Spinal cord (tissue), 10 donors: ENCODE data around the gene SUCLG1. TPM values are rescaled to one million over a fixed set of nuclear protein-coding genes. Genes with fewer than 3 reads are reported as not detected.
A peak's percentile ranks its signal among the peaks of the same experiment; 100 is the strongest.

Source experiments
- DNase-seq, 6 donors: peaks; one replicate each; pipeline versions ENCODE4 v3.0.0 to v3.0.0-alpha.2; 2013 to 2015; ENCODE audit warnings: low spot score in 6 of 6, low read depth in 4 of 6
- H3K27ac ChIP-seq: one replicate; pipeline ENCODE4 v1.5.1; 2013; ENCODE audit warnings: low read depth, low read length, control low read depth
- H3K27me3 ChIP-seq: one replicate; pipeline ENCODE4 v1.6.1; 2013; ENCODE audit warnings: low read length; ENCODE audit not compliant: control insufficient read depth, insufficient read depth
- H3K36me3 ChIP-seq: one replicate; pipeline ENCODE4 v1.6.1; 2013; ENCODE audit warnings: low read length; ENCODE audit not compliant: control insufficient read depth, insufficient read depth
- H3K4me1 ChIP-seq: one replicate; pipeline ENCODE4 v1.6.1; 2013; ENCODE audit warnings: low read length; ENCODE audit not compliant: control insufficient read depth, insufficient read depth
- H3K4me3 ChIP-seq: one replicate; pipeline ENCODE4 v1.5.1; 2013; ENCODE audit warnings: low read depth, low read length, control low read depth
- H3K9me3 ChIP-seq: one replicate; pipeline ENCODE4 v1.6.1; 2013; ENCODE audit warnings: low read length; ENCODE audit not compliant: control insufficient read depth, insufficient read depth
- WGBS: methylation state at CpG from one replicate; pipeline ENCODE4 v1.1.5; 2013; ENCODE audit warnings: missing lambda C conversion rate; ENCODE audit not compliant: insufficient coverage; 5-methylcytosine and 5-hydroxymethylcytosine counted together
- polyA plus RNA-seq, 2 donors: library from polyadenylated mRNA; unstranded; fragments of 120-200 nt; gene quantifications; one replicate each; pipeline ENCODE4 v1.2.1, GENCODE V29; 2013; ENCODE audit not compliant: insufficient read length in 2 of 2
- total RNA-seq, 2 donors: library from RNA; depleted of rRNA in 1 of 2; stranded (reverse); fragments of 120-200 nt in 1 of 2; fragments of >200 nt in 1 of 2; gene quantifications; one replicate each; pipeline versions ENCODE4 v1.2.3 to v1.2.4, GENCODE V29; 2013 to 2014
- donor health status: healthy.

The SUCLG1 gene
- total and polyA plus RNA-seq, 4 donors = 76.2 to 120 (median 98.9) TPM

GRCh38 chr2:84491741-84492140 lies 32.7 kb upstream of the SUCLG1 start:
- WGBS = 94% methylated on average over 6 of the region's 6 CpGs

GRCh38 chr2:84491256-84491655 lies 32.2 kb upstream of the SUCLG1 start:
- H3K4me1 ChIP-seq = no peaks in the 10 kb centered on the region
- H3K27me3 ChIP-seq = no peaks in the 10 kb centered on the region
- DNase-seq = no peak
- H3K36me3 ChIP-seq = no peaks in the 10 kb centered on the region
- no CpG with 5 or more reads among the region's 2 CpGs for WGBS
- H3K27ac ChIP-seq = no peak overlapping the region
- no peak overlapping the region for H3K4me3 ChIP-seq
- H3K9me3 ChIP-seq = no peaks in the 10 kb centered on the region

More at GRCh38 chr2:84491741-84492140, 32.7 kb upstream of the SUCLG1 start:
- Histone ChIP-seq H3K27ac (no peak overlapping the region), H3K9me3 (no peaks in the 10 kb centered on the region), H3K4me1 (no peaks in the 10 kb centered on the region), H3K36me3 (no peaks in the 10 kb centered on the region), H3K4me3 (no peak overlapping the region), H3K27me3 (no peaks in the 10 kb centered on the region)
- DNase-seq = no peak

- 30% methylated on average over 3 of the region's 3 CpGs for WGBS
- Histone ChIP-seq H3K27ac (no peak overlapping the region), H3K4me3 (no peak overlapping the region), H3K9me3 (no peaks in the 10 kb centered on the region), H3K36me3 (no peaks in the 10 kb centered on the region), H3K27me3 (no peaks in the 10 kb centered on the region), H3K4me1 (no peaks in the 10 kb centered on the region)
- DNase-seq = no peak
Measured at GRCh38 chr2:84487298-84487996, 28.4 kb upstream of the SUCLG1 start.

- H3K36me3 ChIP-seq = no peaks in the 10 kb centered on the region
- no peaks in the 10 kb centered on the region for H3K27me3 ChIP-seq
- H3K9me3 ChIP-seq = no peaks in the 10 kb centered on the region
- H3K4me1 ChIP-seq = no peaks in the 10 kb centered on the region
- DNase-seq = peak in 5 of 6 donors; percentile 2 to 87 (median 28)
- 75% methylated on average over 1 of the region's 2 CpGs for WGBS
- H3K27ac ChIP-seq = no peak overlapping the region
- no peak overlapping the region for H3K4me3 ChIP-seq
Measured at GRCh38 chr2:84486441-84487115, 27.5 kb upstream of the SUCLG1 start.

GRCh38 chr2:84483320-84483719 lies 24.2 kb upstream of the SUCLG1 start:
- no peaks in the 10 kb centered on the region for H3K36me3 ChIP-seq
- WGBS = no CpG with 5 or more reads among the region's 1 CpG

GRCh38 chr2:84482603-84483002 lies 23.5 kb upstream of the SUCLG1 start:
- Histone ChIP-seq H3K4me3 (no peak overlapping the region), H3K27ac (no peak overlapping the region), H3K27me3 (no peaks in the 10 kb centered on the region), H3K36me3 (no peaks in the 10 kb centered on the region), H3K9me3 (peaks cover 2% of the 10 kb centered on the region), H3K4me1 (no peaks in the 10 kb centered on the region)
- DNase-seq = peak in 1 of 6 donors; percentile 20
- 58% methylated on average over 1 of the region's 3 CpGs for WGBS

More at GRCh38 chr2:84483320-84483719, 24.2 kb upstream of the SUCLG1 start:
- H3K4me1 ChIP-seq = no peaks in the 10 kb centered on the region
- DNase-seq = no peak
- H3K9me3 ChIP-seq = no peaks in the 10 kb centered on the region
- H3K4me3 ChIP-seq = no peak overlapping the region
- no peaks in the 10 kb centered on the region for H3K27me3 ChIP-seq
- H3K27ac ChIP-seq = no peak overlapping the region

GRCh38 chr2:84481702-84482101 lies 22.6 kb upstream of the SUCLG1 start:
- H3K27ac ChIP-seq = no peak overlapping the region
- DNase-seq = no peak
- peaks cover 2% of the 10 kb centered on the region for H3K9me3 ChIP-seq
- H3K4me1 ChIP-seq = no peaks in the 10 kb centered on the region
- H3K4me3 ChIP-seq = no peak overlapping the region
- H3K36me3 ChIP-seq = no peaks in the 10 kb centered on the region
- no peaks in the 10 kb centered on the region for H3K27me3 ChIP-seq
- WGBS = 72% methylated on average over 5 of the region's 5 CpGs

- Histone ChIP-seq H3K4me1 (no peaks in the 10 kb centered on the region), H3K27ac (no peak overlapping the region), H3K27me3 (no peaks in the 10 kb centered on the region), H3K9me3 (peaks cover 3% of the 10 kb centered on the region), H3K36me3 (no peaks in the 10 kb centered on the region), H3K4me3 (no peak overlapping the region)
- 81% methylated on average over 3 of the region's 3 CpGs for WGBS
- DNase-seq = no peak
Measured at GRCh38 chr2:84478867-84479266, 19.8 kb upstream of the SUCLG1 start.

GRCh38 chr2:84477886-84478285 lies 18.8 kb upstream of the SUCLG1 start:
- Histone ChIP-seq H3K36me3 (no peaks in the 10 kb centered on the region), H3K4me3 (no peak overlapping the region), H3K4me1 (no peaks in the 10 kb centered on the region), H3K9me3 (peaks cover 3% of the 10 kb centered on the region), H3K27me3 (no peaks in the 10 kb centered on the region), H3K27ac (no peak overlapping the region)
- no peak for DNase-seq
- WGBS = no CpG with 5 or more reads among the region's 1 CpG

- H3K4me1 ChIP-seq = no peaks in the 10 kb centered on the region
- no peaks in the 10 kb centered on the region for H3K36me3 ChIP-seq
- peaks cover 3% of the 10 kb centered on the region for H3K9me3 ChIP-seq
- H3K27ac ChIP-seq = no peak overlapping the region
- 87% methylated on average over 4 of the region's 4 CpGs for WGBS
- H3K27me3 ChIP-seq = no peaks in the 10 kb centered on the region
- no peak for DNase-seq
- no peak overlapping the region for H3K4me3 ChIP-seq
Measured at GRCh38 chr2:84474176-84474575, 15.1 kb upstream of the SUCLG1 start.
